HG02973 (cell line): ENCODE measurements around the gene KLHL17.

Source experiments
- ATAC-seq: cut with Tn5 transposase; IDR thresholded peaks from one replicate; pipeline ENCODE4 v1.9.1; 2021; ENCODE audit warnings: moderate library complexity; ENCODE audit not compliant: unreplicated experiment

Gene KLHL17

DNA sequence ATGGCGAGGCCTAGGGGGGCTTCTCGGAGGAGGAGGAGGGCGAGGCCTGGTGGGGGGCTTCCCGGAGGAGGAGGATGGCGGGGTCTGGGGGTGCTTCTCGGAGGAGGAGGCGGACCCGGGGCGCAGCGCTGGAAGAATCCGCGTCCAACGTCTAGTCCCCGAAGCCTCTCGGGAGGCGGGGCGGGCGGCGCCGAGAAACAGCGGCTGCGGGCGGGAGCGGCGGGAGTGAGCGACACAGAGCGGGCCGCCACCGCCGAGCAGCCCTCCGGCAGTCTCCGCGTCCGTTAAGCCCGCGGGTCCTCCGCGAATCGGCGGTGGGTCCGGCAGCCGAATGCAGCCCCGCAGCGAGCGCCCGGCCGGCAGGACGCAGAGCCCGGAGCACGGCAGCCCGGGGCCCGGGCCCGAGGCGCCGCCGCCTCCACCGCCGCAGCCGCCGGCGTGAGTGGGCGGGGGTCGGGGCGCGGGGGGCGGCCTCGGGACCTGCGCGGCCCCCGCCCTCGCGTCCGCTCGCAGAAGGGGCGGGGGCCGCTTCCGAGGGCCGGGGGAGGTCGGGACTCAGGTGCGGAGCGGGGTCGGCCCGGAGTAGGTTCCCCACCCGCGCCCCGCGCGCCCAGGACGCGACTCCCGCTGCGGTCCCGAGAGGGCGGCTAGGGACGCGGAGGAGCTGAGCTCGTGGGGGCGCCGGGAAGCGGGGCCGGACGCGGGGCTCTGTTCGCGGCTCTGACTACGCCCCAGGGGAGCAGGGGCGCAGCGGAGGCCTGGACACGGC, at the start of gene KLHL17:
Gene KLHL17, plus strand, starts transcription at position 222 of the 769 bp plus-strand sequence. Its CDS starts 110 bp downstream, at position 332.
- ATAC-seq, result no peak

DNA sequence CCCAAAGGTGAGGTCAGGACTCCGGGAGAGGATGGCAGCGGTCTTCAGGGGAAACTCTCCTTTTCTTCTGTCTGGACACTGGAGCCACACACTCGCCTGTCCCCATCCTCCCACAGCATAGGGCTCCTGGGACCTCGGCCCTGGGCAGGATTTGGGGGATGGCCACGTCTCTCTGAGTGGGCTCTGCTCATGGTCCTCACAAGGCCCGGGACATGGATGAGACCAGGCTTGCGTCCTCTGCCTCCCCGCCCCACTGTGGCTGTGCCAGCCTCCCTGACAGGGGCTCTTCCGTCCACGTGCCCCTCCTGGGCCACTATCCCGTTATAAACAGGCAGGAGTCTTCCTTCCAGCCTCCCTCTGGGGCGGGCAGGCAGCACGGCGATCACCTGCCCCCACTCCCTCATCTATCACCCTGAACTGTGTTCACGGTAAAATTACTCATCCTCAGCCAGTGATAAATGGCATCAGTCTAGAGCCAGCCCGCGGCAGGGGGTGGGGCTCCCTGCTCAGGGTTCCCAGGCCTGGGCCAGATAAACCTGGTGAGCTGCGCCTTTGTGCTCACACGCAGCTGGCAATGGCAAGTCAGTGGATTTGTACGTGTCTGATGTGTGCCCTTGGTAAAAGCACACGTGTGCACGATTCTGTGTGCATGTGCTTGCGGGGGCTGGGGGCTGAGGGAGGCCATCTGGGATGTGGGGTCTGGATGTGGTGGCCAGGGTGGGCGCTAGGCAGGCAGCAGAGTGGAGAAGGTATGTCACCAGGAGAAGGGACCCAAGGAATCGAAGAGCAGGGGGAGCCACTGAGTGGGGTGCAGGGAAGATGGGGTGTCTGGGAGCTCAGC, 49.3 kb upstream of the KLHL17 start:
- no peak for ATAC-seq

DNA sequence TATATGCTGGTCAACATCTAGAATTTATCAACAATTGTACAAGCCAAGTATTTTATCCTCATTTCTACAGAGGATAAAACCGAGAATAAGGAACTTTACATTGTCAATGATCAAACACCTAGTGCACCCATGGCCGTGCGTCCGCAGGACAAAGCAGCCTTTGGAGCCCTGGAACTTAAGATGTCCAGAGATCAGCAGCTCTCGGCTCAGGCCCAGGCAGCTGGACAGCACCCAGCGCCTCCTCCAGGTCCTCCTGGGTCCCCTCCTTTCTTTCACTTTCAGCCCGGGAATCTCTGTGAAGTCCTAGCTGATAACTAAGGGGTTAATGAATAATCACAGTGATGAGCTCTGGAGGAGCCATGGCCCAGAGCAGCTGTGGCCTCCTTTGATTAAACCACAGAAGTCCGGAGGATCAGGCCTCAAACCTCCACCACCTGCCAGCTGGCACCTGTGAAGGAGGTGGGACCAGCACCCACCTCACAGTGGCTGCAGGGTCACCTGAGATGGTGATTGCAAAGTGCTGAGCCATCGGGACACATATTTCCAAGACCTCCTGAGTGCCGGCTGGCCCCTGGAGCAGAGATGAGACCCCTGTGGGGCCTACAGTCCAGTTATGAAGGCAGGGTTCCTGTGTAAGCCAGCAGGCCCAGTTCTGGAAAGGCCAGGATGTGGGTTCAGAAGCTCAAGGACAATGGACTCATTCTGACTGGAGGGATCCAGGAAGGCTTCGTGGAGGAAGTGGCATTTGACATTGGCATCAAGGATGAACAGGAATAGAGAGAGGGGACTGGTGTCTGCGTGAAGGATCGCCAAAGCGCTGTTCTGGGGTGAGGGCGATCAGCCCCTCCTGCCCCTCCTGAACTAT, 48.3 kb upstream of the KLHL17 start:
- no peak for ATAC-seq

DNA sequence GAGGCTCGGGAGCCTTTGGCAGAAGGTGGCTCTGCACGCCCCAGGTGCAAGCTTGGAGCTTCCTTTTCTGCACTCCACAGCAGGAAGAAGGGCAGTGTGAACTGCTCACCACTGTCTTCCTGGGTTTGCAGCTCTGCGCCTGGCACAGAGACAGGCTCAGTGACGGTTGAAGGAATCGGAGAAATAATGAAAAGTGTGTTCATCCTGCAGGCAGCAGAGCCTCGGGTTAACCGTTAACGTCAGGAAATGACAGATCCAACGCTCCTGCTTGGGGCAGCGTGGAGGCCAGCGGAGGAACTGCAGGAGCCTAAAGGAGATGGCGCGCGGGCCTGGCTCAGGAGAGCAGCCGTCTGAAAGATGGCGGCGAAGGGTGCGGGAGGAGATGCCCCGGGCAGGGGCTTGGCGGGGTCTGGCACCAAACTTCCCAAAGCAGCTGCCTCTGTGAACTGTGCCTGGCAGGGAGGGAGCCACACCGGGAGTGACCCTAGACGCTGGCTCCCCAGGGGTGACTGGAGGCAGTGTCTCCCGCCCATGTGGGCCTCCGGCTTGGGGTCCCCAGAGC, 47.6 kb upstream of the KLHL17 start:
- no peak for ATAC-seq

DNA sequence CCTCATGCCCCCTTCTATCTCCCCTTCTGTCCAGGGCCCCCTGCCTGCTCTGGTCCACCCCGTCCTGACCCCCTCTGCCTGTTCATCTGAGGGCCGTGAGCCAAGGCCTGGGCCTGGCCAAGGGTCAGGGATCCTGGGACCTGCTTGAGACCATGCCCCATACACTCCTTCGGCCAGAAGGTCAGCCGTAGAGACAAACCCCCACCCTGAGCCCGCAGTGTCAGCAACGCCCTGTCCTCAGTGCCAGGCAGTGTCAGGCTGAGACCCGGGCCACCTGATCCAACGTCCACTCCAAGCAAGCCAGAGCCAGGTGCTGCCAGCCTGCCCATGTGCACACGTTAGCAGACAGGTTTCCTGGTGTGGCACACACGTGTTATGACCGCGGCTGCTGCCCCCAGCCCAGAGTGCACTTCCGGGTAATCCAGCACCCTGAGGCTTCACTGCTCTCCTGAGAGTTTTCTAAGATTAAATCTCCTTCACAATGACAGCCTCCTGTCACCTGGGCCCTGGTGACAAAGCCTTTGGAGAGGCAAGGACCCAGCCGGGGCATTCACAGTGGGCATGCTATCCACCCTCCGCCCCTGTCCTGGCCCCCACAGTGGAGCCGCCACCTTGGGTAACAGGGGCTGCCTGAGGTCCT, 46.8 kb upstream of the KLHL17 start:
- ATAC-seq, result no peak

DNA sequence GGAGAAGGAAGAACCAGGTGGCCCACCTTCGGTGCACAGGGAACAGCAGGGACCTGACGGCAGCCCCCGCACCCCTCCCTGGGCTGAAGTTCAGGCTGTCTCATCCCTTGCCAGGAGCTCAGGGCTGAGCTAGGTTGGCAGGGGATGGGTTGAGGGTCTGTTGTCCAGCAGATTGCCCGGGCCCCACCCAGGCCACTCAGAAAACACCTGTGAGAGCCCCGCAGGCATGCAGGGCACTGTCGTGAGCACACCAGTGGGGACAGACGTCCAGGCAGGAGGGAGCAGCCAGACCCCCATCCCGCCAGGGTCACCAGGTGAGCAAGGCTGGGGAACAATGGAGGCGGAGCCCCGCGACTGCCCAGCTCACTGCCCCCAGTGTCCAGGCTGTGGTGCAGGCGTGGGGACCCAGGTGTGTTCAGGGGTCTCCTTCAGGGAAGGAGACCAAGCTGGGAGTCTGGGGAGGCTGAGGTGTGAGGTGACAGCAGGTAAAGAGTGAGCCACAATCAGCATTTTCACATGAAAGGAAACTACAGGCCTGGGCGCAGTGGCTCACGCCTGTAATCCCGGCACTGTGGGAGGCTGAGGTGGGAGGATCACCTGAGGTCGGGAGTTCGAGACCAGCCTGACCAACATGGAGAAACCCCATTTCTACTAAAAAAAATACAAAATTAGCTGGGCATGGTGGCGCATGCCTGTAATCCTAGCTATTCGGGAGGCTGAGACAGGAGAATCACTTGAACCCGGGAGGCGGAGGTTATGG, 46.1 kb upstream of the KLHL17 start:
- ATAC-seq, result no peak

DNA sequence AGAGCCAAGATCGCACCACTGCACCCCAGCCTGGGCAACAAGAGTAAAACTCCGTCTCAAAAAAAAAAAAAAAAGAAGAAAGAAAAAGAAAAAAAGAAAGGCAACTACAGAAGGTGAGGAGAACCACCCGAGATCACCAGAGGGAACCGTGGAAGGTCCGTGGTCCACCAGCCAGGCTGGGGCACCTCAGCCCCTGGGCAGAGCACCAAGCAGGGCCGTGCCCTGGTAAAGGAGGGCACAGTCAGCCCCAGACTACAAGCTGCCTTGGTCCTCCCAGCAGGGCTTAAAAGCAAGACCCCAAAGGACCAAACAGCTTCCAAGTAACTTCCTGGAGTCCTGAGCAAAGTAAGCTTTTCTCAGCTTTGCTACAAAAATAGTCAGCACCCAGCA, 45.5 kb upstream of the KLHL17 start:
- ATAC-seq, result no peak

DNA sequence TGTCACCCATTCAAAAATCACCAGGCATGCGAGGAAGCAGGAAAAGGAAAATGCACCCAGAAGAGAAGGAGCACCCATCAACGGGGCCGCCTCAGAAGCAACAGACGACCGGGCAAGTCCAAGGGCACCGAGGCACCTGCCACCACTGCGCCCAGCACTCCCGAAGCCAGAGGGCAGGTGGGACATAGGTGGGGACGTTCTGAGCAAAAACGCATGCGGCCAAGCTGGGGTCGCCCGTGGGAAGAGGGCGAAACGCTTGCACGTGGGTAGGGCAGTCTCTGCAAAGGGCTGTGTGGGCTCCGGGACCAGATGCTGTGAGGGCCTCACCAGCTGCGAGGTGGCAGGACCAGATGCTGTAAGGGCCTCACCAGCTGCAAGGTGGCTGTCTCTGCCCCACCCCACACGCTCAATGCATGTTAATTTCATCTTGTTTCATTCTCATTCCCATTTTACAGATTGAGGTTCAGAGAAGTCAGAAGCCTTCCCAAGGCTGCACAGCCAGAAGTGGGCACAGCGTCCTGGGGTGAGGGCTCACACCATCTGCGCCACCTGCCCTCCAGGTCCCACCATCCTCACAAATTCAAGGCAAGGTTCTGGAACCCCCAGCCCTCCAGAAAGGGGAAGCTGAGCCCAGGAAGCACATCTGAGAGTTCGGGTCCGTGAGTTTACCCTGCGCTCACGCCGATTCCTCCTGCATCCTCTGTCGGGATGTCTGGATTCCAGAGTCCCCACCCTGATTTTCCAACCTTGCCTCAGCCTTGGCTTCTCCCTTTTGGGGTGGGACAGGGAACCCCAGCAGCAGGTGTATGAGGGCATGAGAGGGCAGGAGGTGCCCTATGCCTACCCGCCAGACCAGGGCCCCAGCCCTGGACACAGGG, 44.9 kb upstream of the KLHL17 start:
- ATAC-seq, result no peak

DNA sequence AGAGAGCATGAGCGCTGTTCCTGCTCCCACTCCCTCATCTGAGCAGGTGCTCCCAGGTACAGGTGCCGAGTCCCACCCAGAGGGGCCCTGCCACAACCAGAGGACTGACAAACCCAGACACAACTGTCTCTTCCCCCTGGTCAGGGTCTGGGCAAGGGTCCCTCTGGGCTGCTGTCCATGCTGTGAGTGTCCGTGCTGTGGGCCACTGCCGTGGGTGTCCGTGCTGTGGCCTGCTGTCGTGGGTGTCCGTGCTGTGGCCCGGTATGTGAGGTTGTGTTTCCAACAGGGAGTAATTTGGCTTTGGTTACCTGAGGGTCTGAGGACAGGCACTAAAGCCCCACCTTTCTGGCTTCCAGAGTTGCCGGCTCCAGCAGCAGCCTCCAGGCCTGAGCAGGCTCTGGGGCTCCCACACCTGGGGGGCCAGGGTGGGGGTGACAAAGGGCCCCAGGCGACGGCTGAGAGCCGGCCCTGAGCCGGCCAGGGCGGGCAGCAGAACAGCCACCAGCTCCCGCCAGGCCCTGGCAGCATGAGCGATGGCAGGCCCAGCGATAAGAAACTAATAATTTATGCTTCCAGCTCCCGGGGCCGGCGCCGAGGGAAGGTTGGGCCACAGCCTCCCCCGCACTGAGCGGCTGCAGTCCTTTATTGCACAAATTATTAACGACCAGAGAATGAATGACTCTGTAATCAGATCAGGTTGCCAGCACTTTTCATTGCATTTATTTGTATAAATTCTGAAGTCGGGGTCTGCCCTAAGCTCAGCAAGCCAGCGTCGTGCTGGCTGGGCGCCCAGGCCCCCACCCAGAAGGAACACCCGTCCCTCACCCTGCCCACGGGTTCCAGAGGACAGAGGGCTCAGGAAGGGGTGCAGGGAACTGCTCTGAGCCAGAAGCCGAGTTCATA, 44.0 kb upstream of the KLHL17 start:
- ATAC-seq, result no peak

DNA sequence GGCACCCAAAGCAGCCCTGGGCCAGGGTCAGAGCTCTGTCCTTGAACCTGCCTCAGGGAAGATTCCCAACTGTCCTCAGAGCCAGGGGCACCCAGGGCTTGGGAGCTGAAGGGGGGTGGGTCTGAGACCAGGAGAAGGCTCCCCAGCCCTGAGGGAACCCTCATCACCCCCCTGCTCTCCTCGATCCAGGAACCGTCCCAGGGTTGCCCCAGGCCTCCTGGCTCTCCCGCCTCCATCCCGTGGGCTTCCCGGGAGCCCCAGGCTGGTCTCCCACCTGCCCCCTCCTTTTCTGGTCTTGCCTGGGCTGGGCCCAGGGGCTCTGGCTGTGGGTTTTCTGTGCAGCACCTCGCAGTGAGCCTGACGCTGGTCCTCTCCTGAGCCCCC, 43.3 kb upstream of the KLHL17 start:
- ATAC-seq, result no peak

DNA sequence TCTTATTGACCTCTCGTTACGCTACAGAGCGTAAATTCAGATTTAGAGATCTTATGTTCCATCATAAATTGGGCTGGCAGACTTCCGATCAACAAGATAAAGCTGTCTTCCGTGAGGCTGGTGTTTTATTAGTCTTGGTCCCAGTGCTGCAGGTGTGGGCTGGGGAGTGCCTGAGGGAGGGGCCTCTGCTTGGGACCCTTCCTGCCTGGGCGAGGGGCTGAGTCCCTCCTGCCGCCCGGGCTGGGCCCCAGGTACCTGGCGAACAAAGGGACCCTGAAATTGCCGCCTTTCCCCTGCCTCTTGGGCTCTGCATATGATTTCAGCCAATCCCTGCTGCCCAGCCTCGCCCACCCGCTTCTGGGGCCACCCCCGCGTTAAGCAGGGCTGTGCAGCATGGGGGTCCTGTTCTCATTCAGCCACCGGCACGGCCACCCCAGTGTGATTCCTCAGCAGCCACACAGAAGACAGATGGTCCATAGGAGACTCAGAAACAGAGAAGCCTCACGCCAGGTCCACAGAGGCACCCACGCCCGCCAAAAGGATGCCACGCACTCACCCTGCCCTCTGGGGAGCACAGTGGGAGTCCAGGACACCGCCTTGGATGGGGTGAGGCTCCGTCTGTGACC, 42.8 kb upstream of the KLHL17 start:
- ATAC-seq, result no peak

DNA sequence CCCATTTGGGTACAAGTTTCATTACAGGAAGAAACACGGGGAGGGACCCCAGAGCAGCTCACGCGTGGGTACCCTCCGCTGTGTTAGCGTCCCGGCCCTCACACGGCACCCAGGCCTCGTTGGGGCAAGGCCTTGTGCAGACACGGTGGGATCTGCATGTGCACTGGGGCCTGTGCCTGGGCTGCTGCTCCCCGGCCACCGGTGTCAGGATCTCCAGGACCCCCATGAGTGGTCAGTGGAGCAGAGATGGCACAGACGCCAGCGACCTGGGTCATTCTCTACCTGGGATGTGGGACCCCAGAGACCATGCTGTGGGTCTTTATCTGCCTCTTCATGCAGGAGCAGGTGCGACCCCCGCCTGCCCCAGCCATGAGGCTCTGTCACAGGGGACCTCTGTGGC, 42.0 kb upstream of the KLHL17 start:
- no peak for ATAC-seq

DNA sequence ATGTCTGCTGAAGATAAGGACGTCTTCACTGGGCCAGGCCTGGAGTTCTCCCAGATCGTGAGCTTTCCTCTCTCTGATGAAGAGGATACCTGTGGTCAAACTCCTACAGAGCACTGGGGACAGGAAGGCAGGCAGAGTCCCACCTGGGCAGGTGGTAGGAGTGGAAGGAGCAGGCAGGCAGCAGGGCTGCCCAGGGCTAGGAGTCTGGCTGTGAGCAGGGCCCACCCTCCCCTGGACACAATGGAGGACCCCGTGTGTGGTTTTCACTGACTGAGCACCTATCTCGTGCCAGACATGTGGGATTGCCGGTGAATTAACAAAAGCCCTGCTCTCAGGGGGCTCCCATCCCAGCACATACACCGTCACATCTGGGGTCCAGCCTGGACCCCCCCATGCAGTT, 41.5 kb upstream of the KLHL17 start:
- no peak for ATAC-seq

DNA sequence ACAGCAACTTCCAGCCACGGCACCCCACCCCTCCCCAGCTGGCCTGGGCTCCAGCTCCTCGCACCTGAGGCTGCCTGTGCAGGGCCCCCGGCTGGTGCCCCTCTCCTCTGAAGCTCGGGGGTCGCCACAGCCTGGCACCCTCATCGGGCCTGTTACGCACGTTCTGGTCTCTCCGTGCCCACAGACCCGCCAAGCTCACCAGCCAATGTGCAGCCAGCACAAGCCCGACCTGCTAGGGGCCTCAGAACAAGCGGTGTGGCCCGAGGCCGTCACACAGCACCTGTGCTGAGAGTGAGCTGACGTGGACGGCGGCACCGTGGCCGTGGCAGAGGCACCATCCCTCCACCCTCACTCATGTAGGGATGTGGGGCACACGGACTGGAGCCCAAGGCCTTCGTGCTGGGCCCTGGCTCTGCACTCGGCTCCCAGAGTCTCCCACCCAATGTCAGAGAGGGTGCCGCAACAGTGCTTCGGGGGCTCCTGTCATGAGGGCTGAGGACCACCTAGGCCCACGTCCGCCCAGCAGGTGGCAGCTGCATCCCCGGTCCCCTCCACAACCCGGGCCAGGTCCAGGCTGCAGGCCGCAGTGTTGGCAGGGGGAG, 41.0 kb upstream of the KLHL17 start:
- no peak for ATAC-seq

DNA sequence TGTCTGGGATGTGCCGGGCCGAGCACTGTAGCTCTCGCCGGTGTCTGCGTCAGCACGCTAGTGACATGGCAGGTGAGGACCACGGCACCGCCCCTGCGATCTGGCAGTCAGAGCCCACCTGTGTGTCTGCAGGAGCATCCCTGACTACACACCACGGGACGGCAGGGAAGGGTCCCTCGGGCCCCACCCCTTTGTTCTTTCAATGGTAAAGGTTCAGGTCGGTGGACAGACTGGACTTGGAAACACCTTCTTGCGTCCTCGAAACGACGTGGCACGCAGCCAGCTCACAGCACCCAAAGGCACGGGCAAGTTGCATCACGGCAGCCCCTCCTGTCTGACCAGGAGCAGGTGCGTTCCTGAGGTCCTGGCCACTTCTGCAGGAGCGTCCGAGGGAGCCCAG, 40.4 kb upstream of the KLHL17 start:
- no peak for ATAC-seq

DNA sequence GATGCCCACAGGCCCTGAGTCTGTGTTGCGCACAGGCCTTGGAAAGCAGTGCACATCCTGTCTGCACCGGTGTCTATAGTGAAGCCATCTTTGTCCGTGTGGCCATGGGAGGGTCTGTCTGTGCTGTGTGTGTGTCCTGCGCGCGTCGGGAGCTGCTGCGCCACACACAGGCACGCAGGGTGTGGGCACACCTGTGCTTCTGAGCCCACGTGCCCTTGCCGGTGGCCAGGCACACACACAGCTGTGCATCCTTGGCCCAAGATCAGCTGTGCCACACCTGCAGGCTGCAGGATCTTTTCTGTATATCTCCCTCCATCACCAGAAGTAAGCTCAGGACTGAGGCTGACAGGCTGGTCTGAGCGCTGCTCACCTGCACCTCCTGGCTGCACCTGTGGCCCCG, 39.9 kb upstream of the KLHL17 start:
- ATAC-seq, result no peak
